A673 (cell line): ENCODE measurements around the gene ENOX1. TPM values are rescaled to one million over a fixed set of nuclear protein-coding genes. Genes with fewer than 3 reads are reported as not detected.

ENCODE experiments used
- BruUV-seq: library from RNA; stranded (reverse); fragments of 400-500 nt; replicated peaks from 2 replicates; lab custom pipeline; 2021; lab: Mats Ljungman, UMichigan
- CTCF ChIA-PET: fragments of 300-600 bp; sonication (Branson Sonifier 250); formaldehyde crosslinking; loops from one replicate; lab custom pipeline; 2022; ENCODE audit warnings: antibody characterized with exemption; lab: Charles Lee
- POLR2A ChIA-PET: fragments of 300-600 bp; sonication (Branson Sonifier 250); formaldehyde crosslinking; loops from one replicate; lab custom pipeline; 2022; ENCODE audit warnings: antibody characterized with exemption; ENCODE audit not compliant: low non-redundant PET; lab: Charles Lee
- DNase-seq: peaks from one replicate; pipeline ENCODE4 v3.0.0-alpha.2; 2015; ENCODE audit warnings: low spot score
- H3K27ac ChIP-seq: fragments of 200-600 bp; sonication (generic); 2 replicates; pipeline ENCODE4 v1.5.1; 2016; ENCODE audit warnings: mixed run types, low read depth, mild to moderate bottlenecking, mixed read lengths, antibody characterized with exemption, low read length; ENCODE audit not compliant: poor library complexity, severe bottlenecking
- H3K27me3 ChIP-seq: fragments of 200-600 bp; sonication (generic); replicated peaks from 2 replicates; pipeline ENCODE4 v1.6.1; 2017; ENCODE audit warnings: mixed run types, low read depth, mild to moderate bottlenecking, mixed read lengths, antibody characterized with exemption, low read length; ENCODE audit not compliant: insufficient read depth, poor library complexity
- H3K36me3 ChIP-seq: fragments of 200-600 bp; sonication (generic); 2 replicates; pipeline ENCODE4 v1.6.1; 2016; ENCODE audit warnings: mixed run types, mild to moderate bottlenecking, mixed read lengths, antibody characterized with exemption, low read length; ENCODE audit not compliant: insufficient read depth, poor library complexity, severe bottlenecking
- H3K4me1 ChIP-seq: fragments of 200-600 bp; sonication (generic); 2 replicates; pipeline ENCODE4 v1.6.1; 2017; ENCODE audit warnings: mixed run types, mild to moderate bottlenecking, mixed read lengths, antibody characterized with exemption, low read length; ENCODE audit not compliant: insufficient read depth, poor library complexity, severe bottlenecking
- H3K4me3 ChIP-seq: fragments of 200-600 bp; sonication (generic); 2 replicates; pipeline ENCODE4 v1.5.1; 2016; ENCODE audit warnings: low read depth, mixed run types, mild to moderate bottlenecking, mixed read lengths, low read length; ENCODE audit not compliant: poor library complexity, severe bottlenecking
- H3K9me3 ChIP-seq: fragments of 200-600 bp; sonication (generic); 2 replicates; pipeline ENCODE4 v1.6.1; 2016; ENCODE audit warnings: mixed run types, low read depth, mild to moderate bottlenecking, mixed read lengths, antibody characterized with exemption, low read length; ENCODE audit not compliant: poor library complexity, severe bottlenecking
- CTCF ChIP-seq: fragments of 300-800, 200-600 bp; sonication (generic); conservative IDR thresholded peaks from 2 replicates; pipeline ENCODE4 v1.5.1; 2017; ENCODE audit warnings: low read depth, mild to moderate bottlenecking, antibody characterized with exemption, low read length, moderate library complexity, mixed read lengths
- EZH2 ChIP-seq: fragments of 200-600 bp; sonication (generic); IDR thresholded peaks from 2 replicates; pipeline ENCODE4 v1.6.1; 2017; ENCODE audit warnings: borderline replicate concordance, low read depth, mild to moderate bottlenecking, mixed read lengths, antibody characterized with exemption, low read length; ENCODE audit not compliant: poor library complexity, severe bottlenecking
- intact Hi-C: fragments of 100-400 bp; cut with micrococcal nuclease; formaldehyde crosslinking; loops from one replicate; pipeline ENCODE4 v1.10.0; 2022; ENCODE audit not compliant: unreplicated experiment
- total RNA-seq: library from RNA; stranded (reverse); gene quantifications from 2 replicates; pipeline ENCODE4 v1.2.3, GENCODE V29; 2021

Gene ENOX1
- total RNA-seq, 1 experiment from 2014 or later = 4.4 TPM

- TF ChIP-seq CTCF = no peak
- TF ChIP-seq EZH2 = no peak
- ChIA-PET POLR2A (no interaction called here), CTCF (no interaction called here)
- no peak overlapping the region for H3K4me3 ChIP-seq
- DNase-seq = peak; percentile 27
- H3K9me3 ChIP-seq = no peaks in the 10 kb centered on the region
- intact Hi-C loops = no loop called here
- no peaks in the 10 kb centered on the region for H3K36me3 ChIP-seq
- no peak overlapping the region for H3K27ac ChIP-seq
- no TSS peak for BruUV-seq
- H3K4me1 ChIP-seq = peaks cover 4% of the 10 kb centered on the region
- no peaks in the 10 kb centered on the region for H3K27me3 ChIP-seq
Measured at GRCh38 chr13:43815204-43815603, 28.4 kb upstream of the ENOX1 start.

GRCh38 chr13:43808676-43809075, 21.9 kb upstream of the ENOX1 start:
- no peak overlapping the region for H3K27ac ChIP-seq

GRCh38 chr13:43805681-43806128, 18.9 kb upstream of the ENOX1 start:
- H3K4me1 ChIP-seq = no peaks in the 10 kb centered on the region
- H3K27ac ChIP-seq = no peak overlapping the region
- POLR2A ChIA-PET = no interaction called here
- TF ChIP-seq EZH2 (no peak), CTCF (no peak)
- no peaks in the 10 kb centered on the region for H3K9me3 ChIP-seq
- no peak for DNase-seq
- no peak overlapping the region for H3K4me3 ChIP-seq
- H3K36me3 ChIP-seq = no peaks in the 10 kb centered on the region
- BruUV-seq = no TSS peak
- CTCF ChIA-PET = no interaction called here
- intact Hi-C loops = loop anchor here (2.0 to 10.0 kb wide), 2 partner anchors 611 to 721 kb away; no protein-coding TSS in a partner anchor
- H3K27me3 ChIP-seq = no peaks in the 10 kb centered on the region

More at GRCh38 chr13:43808676-43809075, 21.9 kb upstream of the ENOX1 start:
- no peaks in the 10 kb centered on the region for H3K9me3 ChIP-seq
- no peaks in the 10 kb centered on the region for H3K36me3 ChIP-seq
- ChIA-PET CTCF (no interaction called here), POLR2A (no interaction called here)
- no peaks in the 10 kb centered on the region for H3K27me3 ChIP-seq
- intact Hi-C loops = loop anchor here (10.0 kb wide), 1 partner anchor 614 kb away; no protein-coding TSS in a partner anchor
- H3K4me3 ChIP-seq = no peak overlapping the region
- H3K4me1 ChIP-seq = no peaks in the 10 kb centered on the region
- BruUV-seq = no TSS peak
- DNase-seq = no peak
- TF ChIP-seq EZH2 = no peak
- no peak for TF ChIP-seq CTCF
